RWPE2 (cell line): Measurements from ENCODE around the gene PRKRIP1.

ENCODE experiments used
- ATAC-seq: fragments of 200-7000 bp; cut with Tn5 transposase; 3 replicates; pipeline ENCODE4 v1.9.1; 2021; ENCODE audit warnings: low read depth
- DNase-seq: peaks from one replicate; pipeline ENCODE4 v3.0.0-alpha.2; 2020; ENCODE audit warnings: low spot score
- H3K27ac ChIP-seq: fragments of 450-650 bp; 2 replicates; pipeline ENCODE4 v1.5.1; 2017; ENCODE audit warnings: mild to moderate bottlenecking; ENCODE audit not compliant: poor library complexity, severe bottlenecking
- H3K27me3 ChIP-seq: fragments of 250-450 bp; sonication (Bioruptor Pico); 2 replicates; pipeline ENCODE4 v1.5.1; 2021; ENCODE audit warnings: mild to moderate bottlenecking, moderate library complexity; ENCODE audit not compliant: insufficient read depth, poor library complexity, severe bottlenecking
- H3K36me3 ChIP-seq: fragments of 250-450 bp; sonication (Bioruptor Pico); 2 replicates; pipeline ENCODE4 v1.5.1; 2020; ENCODE audit warnings: low read depth, mild to moderate bottlenecking, moderate library complexity
- H3K4me1 ChIP-seq: fragments of 250-450 bp; sonication (Bioruptor Pico); 2 replicates; pipeline ENCODE4 v1.5.1; 2021; ENCODE audit warnings: mild to moderate bottlenecking, moderate library complexity; ENCODE audit not compliant: insufficient read depth, poor library complexity, severe bottlenecking
- H3K4me3 ChIP-seq: fragments of 250-450 bp; sonication (Bioruptor Pico); 2 replicates; pipeline ENCODE4 v1.5.1; 2021; ENCODE audit warnings: mild to moderate bottlenecking, moderate library complexity; ENCODE audit not compliant: severe bottlenecking
- H3K9me3 ChIP-seq: fragments of 250-450 bp; sonication (Bioruptor Pico); 2 replicates; pipeline ENCODE4 v1.5.1; 2021; ENCODE audit warnings: mild to moderate bottlenecking, moderate library complexity; ENCODE audit not compliant: severe bottlenecking
- CTCF ChIP-seq: fragments of 450-650 bp; IDR thresholded peaks from one replicate; pipeline ENCODE4 v1.5.1; 2017; ENCODE audit warnings: mild to moderate bottlenecking, moderate library complexity; ENCODE audit not compliant: poor library complexity, severe bottlenecking

PRKRIP1 gene

DNA sequence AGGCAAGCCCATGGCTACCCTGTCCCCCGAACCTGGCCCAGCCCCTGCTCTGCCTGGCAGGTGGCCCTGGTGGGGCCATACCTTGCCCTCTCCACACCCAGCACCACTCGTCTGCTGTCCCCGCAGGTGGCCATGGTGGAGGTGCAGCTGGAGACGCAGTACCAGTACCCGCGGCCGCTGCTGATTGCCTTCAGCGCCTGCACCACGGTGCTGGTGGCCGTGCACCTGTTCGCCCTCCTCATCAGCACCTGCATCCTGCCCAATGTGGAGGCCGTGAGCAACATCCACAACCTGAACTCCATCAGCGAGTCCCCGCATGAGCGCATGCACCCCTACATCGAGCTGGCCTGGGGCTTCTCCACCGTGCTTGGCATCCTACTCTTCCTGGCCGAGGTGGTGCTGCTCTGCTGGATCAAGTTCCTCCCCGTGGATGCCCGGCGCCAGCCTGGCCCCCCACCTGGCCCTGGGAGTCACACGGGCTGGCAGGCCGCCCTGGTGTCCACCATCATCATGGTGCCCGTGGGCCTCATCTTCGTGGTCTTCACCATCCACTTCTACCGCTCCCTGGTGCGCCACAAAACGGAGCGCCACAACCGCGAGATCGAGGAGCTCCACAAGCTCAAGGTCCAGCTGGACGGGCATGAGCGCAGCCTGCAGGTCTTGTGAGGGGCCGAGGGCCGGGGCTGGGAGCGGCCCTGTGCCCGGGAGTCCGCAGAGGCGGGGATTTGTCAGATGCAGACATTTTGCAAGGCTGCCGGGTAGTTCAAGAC is 50.4 kb downstream of the PRKRIP1 start:
- no peak overlapping the region for H3K27ac ChIP-seq
- H3K4me1 ChIP-seq, result no peaks in the 10 kb centered on the region
- ATAC-seq, result no peak

GRCh38 chr7:102447311-102447710 is 51.1 kb downstream of the PRKRIP1 start:
- TF ChIP-seq CTCF, result no peak
- ATAC-seq (no peak), DNase-seq (no peak)
- no peak overlapping the region for H3K4me3 ChIP-seq
- no peaks in the 10 kb centered on the region for H3K27me3 ChIP-seq
- no peak overlapping the region for H3K27ac ChIP-seq
- no peaks in the 10 kb centered on the region for H3K4me1 ChIP-seq
- H3K9me3 ChIP-seq, result no peaks in the 10 kb centered on the region
- no peaks in the 10 kb centered on the region for H3K36me3 ChIP-seq

More for the DNA sequence above, 50.4 kb downstream of the PRKRIP1 start:
- no peak for DNase-seq
- H3K27me3 ChIP-seq, result no peaks in the 10 kb centered on the region
- TF ChIP-seq CTCF, result no peak
- H3K36me3 ChIP-seq, result no peaks in the 10 kb centered on the region
- H3K4me3 ChIP-seq, result no peak overlapping the region
- H3K9me3 ChIP-seq, result no peaks in the 10 kb centered on the region

GRCh38 chr7:102449136-102449535 is 53.0 kb downstream of the PRKRIP1 start:
- DNase-seq (no peak), ATAC-seq (no peak)
- H3K27ac ChIP-seq, result no peak overlapping the region
- no peaks in the 10 kb centered on the region for H3K36me3 ChIP-seq
- no peak overlapping the region for H3K4me3 ChIP-seq
- no peaks in the 10 kb centered on the region for H3K4me1 ChIP-seq
- no peaks in the 10 kb centered on the region for H3K9me3 ChIP-seq
- TF ChIP-seq CTCF, result no peak
- no peaks in the 10 kb centered on the region for H3K27me3 ChIP-seq

GRCh38 chr7:102450242-102450641 is 54.1 kb downstream of the PRKRIP1 start:
- 0 out of 3 replicates have a peak, but pooled peaks have one; percentile 18 for ATAC-seq
- TF ChIP-seq CTCF, result peak; percentile 43
- Histone ChIP-seq H3K9me3 (no peaks in the 10 kb centered on the region), H3K27ac (no peak overlapping the region), H3K27me3 (no peaks in the 10 kb centered on the region), H3K4me3 (no peak overlapping the region), H3K4me1 (no peaks in the 10 kb centered on the region), H3K36me3 (no peaks in the 10 kb centered on the region)
- no peak for DNase-seq
